SU-DHL-6 (cell line): Measurements from ENCODE around the gene RELL2.

ENCODE experiments used
- H2AFZ ChIP-seq: fragments of 200-600 bp; sonication (generic); 2 replicates; pipeline ENCODE4 v1.6.1; 2014; ENCODE audit warnings: low read depth, mild to moderate bottlenecking, moderate library complexity, mixed read lengths, antibody characterized with exemption, low read length; ENCODE audit not compliant: severe bottlenecking
- H3F3A ChIP-seq: fragments of 200-600 bp; shearing (Covaris generic); 2 replicates; pipeline ENCODE4 v1.6.0; 2016; ENCODE audit warnings: antibody characterized with exemption, mild to moderate bottlenecking; ENCODE audit not compliant: insufficient read depth
- H3K27ac ChIP-seq: fragments of 200-600 bp; sonication (generic); 2 replicates; pipeline ENCODE4 v1.5.1; 2016; ENCODE audit warnings: low read depth, mild to moderate bottlenecking, low read length, moderate library complexity, mixed read lengths
- H3K27me3 ChIP-seq: fragments of 200-600 bp; sonication (generic), shearing (Covaris generic); 2 replicates; pipeline ENCODE4 v1.6.0; 2014; ENCODE audit warnings: mild to moderate bottlenecking, low read length
- H3K36me3 ChIP-seq: fragments of 200-600 bp; sonication (generic); 2 replicates; pipeline ENCODE4 v1.6.1; 2014; ENCODE audit warnings: mild to moderate bottlenecking, low read length, mixed read lengths
- H3K4me2 ChIP-seq: fragments of 300-600, 200-600 bp; shearing (Covaris generic), sonication (generic); 2 replicates; pipeline ENCODE4 v1.6.0; 2014; ENCODE audit warnings: low read length, low read depth, mild to moderate bottlenecking; ENCODE audit not compliant: poor library complexity, severe bottlenecking
- H3K4me3 ChIP-seq: fragments of 200-600 bp; sonication (generic); 2 replicates; pipeline ENCODE4 v1.5.1; 2014; ENCODE audit warnings: antibody characterized with exemption, low read length, mild to moderate bottlenecking, mixed read lengths; ENCODE audit not compliant: insufficient read depth, poor library complexity, severe bottlenecking
- H3K79me2 ChIP-seq: fragments of 200-600 bp; sonication (generic); 2 replicates; pipeline ENCODE4 v1.6.1; 2014; ENCODE audit warnings: mild to moderate bottlenecking, low read length, moderate library complexity; ENCODE audit not compliant: insufficient read depth
- H3K9ac ChIP-seq: fragments of 200-600 bp; sonication (generic); 2 replicates; pipeline ENCODE4 v1.7.0; 2014; ENCODE audit warnings: mild to moderate bottlenecking, low read length
- H3K9me2 ChIP-seq: fragments of 200-600 bp; sonication (generic); replicated peaks from 2 replicates; pipeline ENCODE4 v1.6.1; 2014; ENCODE audit warnings: low read length; ENCODE audit not compliant: insufficient read depth
- H3K9me3 ChIP-seq: fragments of 200-600 bp; sonication (generic); 2 replicates; pipeline ENCODE4 v1.6.1; 2014; ENCODE audit warnings: low read length, mixed read lengths; ENCODE audit not compliant: insufficient read depth
- H4K20me1 ChIP-seq: fragments of 200-600 bp; sonication (generic); 2 replicates; pipeline ENCODE4 v1.6.1; 2014; ENCODE audit warnings: low read depth, mild to moderate bottlenecking, antibody characterized with exemption, low read length, moderate library complexity, mixed read lengths
- CTCF ChIP-seq: fragments of 200-600 bp; sonication (generic); IDR thresholded peaks from one replicate; pipeline ENCODE4 v1.5.1; 2017; ENCODE audit warnings: antibody characterized with exemption, mild to moderate bottlenecking, low read length, moderate library complexity; ENCODE audit not compliant: insufficient read depth, poor library complexity, severe bottlenecking
- EZH2phosphoT487 ChIP-seq: fragments of 200-600 bp; sonication (generic), shearing (Covaris generic); conservative IDR thresholded peaks from 2 replicates; pipeline ENCODE4 v1.6.1; 2018; ENCODE audit warnings: mild to moderate bottlenecking, antibody characterized with exemption, low read length, moderate library complexity, mixed read lengths

The RELL2 gene

DNA sequence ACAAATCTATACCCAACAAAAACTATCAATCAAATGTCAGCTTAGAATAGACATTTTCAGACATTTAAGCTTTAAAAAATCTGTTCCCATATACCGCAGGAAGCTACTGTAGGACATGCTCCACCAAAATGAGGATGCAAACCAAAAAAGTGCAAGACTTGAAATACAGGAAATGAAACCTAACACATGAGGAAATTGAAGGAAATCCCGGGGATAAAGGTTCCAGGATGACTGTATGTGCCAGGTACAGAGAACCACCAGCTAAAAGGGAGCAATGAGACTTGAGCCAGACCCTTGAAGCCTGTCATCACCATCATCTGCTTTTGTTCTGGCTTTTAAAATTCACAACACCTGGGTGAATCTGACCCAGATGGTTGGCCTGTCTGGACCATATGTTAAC, 39.4 kb upstream of the RELL2 start:
- peaks cover 68% of the 10 kb centered on the region for H3K79me2 ChIP-seq
- no peaks in the 10 kb centered on the region for H3K9me2 ChIP-seq
- no peaks in the 10 kb centered on the region for H3K27me3 ChIP-seq
- no peaks in the 10 kb centered on the region for H3K36me3 ChIP-seq
- no peak overlapping the region for H3K4me2 ChIP-seq
- H2AFZ ChIP-seq: no peak overlapping the region
- no peak overlapping the region for H3K9ac ChIP-seq
- no peaks in the 10 kb centered on the region for H3K9me3 ChIP-seq
- peaks cover 16% of the 10 kb centered on the region for H3F3A ChIP-seq
- H4K20me1 ChIP-seq: peaks cover 6% of the 10 kb centered on the region; the same call in 1 of the 2 replicates
- TF ChIP-seq CTCF (no peak), EZH2phosphoT487 (no peak)
- H3K27ac ChIP-seq: no peak overlapping the region
- no peak overlapping the region for H3K4me3 ChIP-seq

GRCh38 chr5:141597814-141598213, 39.0 kb upstream of the RELL2 start:
- H3K27ac ChIP-seq: no peak overlapping the region
- peaks cover 69% of the 10 kb centered on the region for H3K79me2 ChIP-seq
- no peak overlapping the region for H3K4me2 ChIP-seq

DNA sequence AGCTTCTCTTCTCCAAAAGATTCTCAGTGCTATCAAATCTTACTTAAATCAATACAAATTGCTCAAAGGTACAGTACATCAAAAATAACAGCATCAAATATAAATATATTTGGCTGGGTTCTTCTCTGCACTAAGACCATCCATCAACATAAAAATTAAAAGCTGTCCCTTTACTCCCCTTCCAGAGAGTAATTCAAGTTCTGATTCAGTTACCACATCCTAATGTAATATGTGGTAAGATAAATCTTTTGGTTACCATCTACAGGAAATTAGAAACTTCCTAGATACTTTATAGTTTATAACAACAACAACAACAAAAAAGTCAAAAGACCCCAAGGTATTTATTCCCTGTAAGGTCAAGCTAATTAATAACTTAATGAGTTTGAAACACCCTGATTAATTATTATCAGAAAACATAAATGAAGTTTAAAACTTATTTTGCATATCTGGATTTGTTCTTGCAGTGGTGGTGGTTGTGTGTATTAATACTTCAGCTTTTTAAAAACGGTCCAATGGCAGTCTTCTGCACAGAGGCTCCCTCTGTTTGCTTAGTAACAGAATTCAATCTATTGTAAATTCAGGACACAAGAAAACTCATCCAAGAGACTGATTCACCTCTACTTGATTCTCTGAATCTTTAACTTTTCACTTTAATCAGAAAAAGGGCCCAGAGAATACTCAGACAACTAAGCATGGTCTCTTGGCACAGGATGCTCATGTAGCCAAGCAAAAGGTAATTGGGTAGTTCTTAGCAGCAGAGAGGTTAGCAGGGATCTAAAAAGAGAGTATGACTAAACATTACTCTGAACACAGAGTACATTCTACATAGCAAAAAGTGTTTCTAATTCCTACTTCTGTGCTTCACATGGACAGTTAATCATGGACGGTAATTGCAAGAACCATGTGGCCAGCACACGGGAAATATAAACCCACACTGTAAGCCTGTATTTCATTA, 38.1 kb upstream of the RELL2 start:
- H4K20me1 ChIP-seq: peaks cover 12% of the 10 kb centered on the region; the same call in 1 of the 2 replicates
- H3K36me3 ChIP-seq: no peaks in the 10 kb centered on the region
- H3K27me3 ChIP-seq: no peaks in the 10 kb centered on the region
- H3K4me2 ChIP-seq: no peak overlapping the region
- H3K27ac ChIP-seq: no peak overlapping the region
- peaks cover 8% of the 10 kb centered on the region; the same call in 1 of the 2 replicates for H3F3A ChIP-seq
- no peaks in the 10 kb centered on the region for H3K9me2 ChIP-seq
- H3K9me3 ChIP-seq: no peaks in the 10 kb centered on the region
- H3K9ac ChIP-seq: no peak overlapping the region
- H3K4me3 ChIP-seq: no peak overlapping the region
- H2AFZ ChIP-seq: no peak overlapping the region
- TF ChIP-seq EZH2phosphoT487 (no peak), CTCF (no peak)
- peaks cover 71% of the 10 kb centered on the region for H3K79me2 ChIP-seq

More at GRCh38 chr5:141597814-141598213, 39.0 kb upstream of the RELL2 start:
- Histone ChIP-seq H3K9me2 (no peaks in the 10 kb centered on the region), H3K9me3 (no peaks in the 10 kb centered on the region), H4K20me1 (peaks cover 10% of the 10 kb centered on the region; the same call in 1 of the 2 replicates), H3K36me3 (no peaks in the 10 kb centered on the region), H2AFZ (no peak overlapping the region), H3K27me3 (no peaks in the 10 kb centered on the region), H3K4me3 (no peak overlapping the region), H3K9ac (no peak overlapping the region), H3F3A (peaks cover 11% of the 10 kb centered on the region)
- TF ChIP-seq CTCF: no peak
- TF ChIP-seq EZH2phosphoT487: no peak
